IPS-18a (cell line): Measurements from ENCODE around the gene ZNHIT2.

Experiments
- H3K27ac ChIP-seq: one replicate; pipeline ENCODE4 v1.5.1; 2013; ENCODE audit warnings: low read length
- H3K27me3 ChIP-seq: one replicate; pipeline ENCODE4 v1.6.1; 2013; ENCODE audit warnings: mild to moderate bottlenecking, low read length; ENCODE audit not compliant: control insufficient read depth, insufficient read depth
- H3K36me3 ChIP-seq: one replicate; pipeline ENCODE4 v1.6.1; 2013; ENCODE audit warnings: low read depth, low read length; ENCODE audit not compliant: control insufficient read depth
- H3K4me1 ChIP-seq: one replicate; pipeline ENCODE4 v1.6.1; 2013; ENCODE audit warnings: low read depth, low read length; ENCODE audit not compliant: control insufficient read depth
- H3K4me3 ChIP-seq: one replicate; pipeline ENCODE4 v1.5.1; 2013; ENCODE audit warnings: low read length
- H3K9ac ChIP-seq: one replicate; pipeline ENCODE4 v1.6.1; 2013; ENCODE audit warnings: mild to moderate bottlenecking, low read length, moderate library complexity
- H3K9me3 ChIP-seq: one replicate; pipeline ENCODE4 v1.6.1; 2013; ENCODE audit warnings: low read depth, low read length; ENCODE audit not compliant: control insufficient read depth

ZNHIT2 gene

GRCh38 chr11:65132988-65133700, 15.6 kb upstream of the ZNHIT2 start:
- Histone ChIP-seq H3K4me1 (peaks cover 4% of the 10 kb centered on the region), H3K9me3 (no peaks in the 10 kb centered on the region), H3K4me3 (peak overlapping the region; percentile 91), H3K9ac (no peak overlapping the region), H3K27me3 (no peaks in the 10 kb centered on the region), H3K27ac (no peak overlapping the region), H3K36me3 (peaks cover 28% of the 10 kb centered on the region)

GRCh38 chr11:65132238-65132987, 14.9 kb upstream of the ZNHIT2 start:
- Histone ChIP-seq H3K27ac (no peak overlapping the region), H3K4me1 (peaks cover 4% of the 10 kb centered on the region), H3K27me3 (no peaks in the 10 kb centered on the region), H3K4me3 (no peak overlapping the region), H3K9ac (no peak overlapping the region), H3K9me3 (no peaks in the 10 kb centered on the region), H3K36me3 (peaks cover 28% of the 10 kb centered on the region)

- Histone ChIP-seq H3K36me3 (peaks cover 31% of the 10 kb centered on the region), H3K4me3 (no peak overlapping the region)
Measured at GRCh38 chr11:65131895-65132237, 14.4 kb upstream of the ZNHIT2 start.

GRCh38 chr11:65131417-65131776, 13.9 kb upstream of the ZNHIT2 start:
- no peak overlapping the region for H3K9ac ChIP-seq
- H3K9me3 ChIP-seq = no peaks in the 10 kb centered on the region
- H3K27ac ChIP-seq = no peak overlapping the region
- H3K27me3 ChIP-seq = no peaks in the 10 kb centered on the region
- no peak overlapping the region for H3K4me3 ChIP-seq
- H3K4me1 ChIP-seq = peaks cover 4% of the 10 kb centered on the region
- H3K36me3 ChIP-seq = peaks cover 35% of the 10 kb centered on the region

More at GRCh38 chr11:65131895-65132237, 14.4 kb upstream of the ZNHIT2 start:
- Histone ChIP-seq H3K9ac (no peak overlapping the region), H3K4me1 (peaks cover 4% of the 10 kb centered on the region), H3K27ac (no peak overlapping the region), H3K27me3 (no peaks in the 10 kb centered on the region), H3K9me3 (no peaks in the 10 kb centered on the region)

- no peak overlapping the region for H3K4me3 ChIP-seq
- no peaks in the 10 kb centered on the region for H3K27me3 ChIP-seq
- no peaks in the 10 kb centered on the region for H3K9me3 ChIP-seq
- H3K9ac ChIP-seq = no peak overlapping the region
- H3K36me3 ChIP-seq = peaks cover 41% of the 10 kb centered on the region
- H3K27ac ChIP-seq = no peak overlapping the region
- peaks cover under 1% of the 10 kb centered on the region for H3K4me1 ChIP-seq
Measured at GRCh38 chr11:65130631-65131416, 13.3 kb upstream of the ZNHIT2 start.

GRCh38 chr11:65129649-65130441, 12.3 kb upstream of the ZNHIT2 start:
- no peak overlapping the region for H3K27ac ChIP-seq

GRCh38 chr11:65128182-65129145, 11.0 kb upstream of the ZNHIT2 start:
- Histone ChIP-seq H3K9me3 (no peaks in the 10 kb centered on the region), H3K27me3 (no peaks in the 10 kb centered on the region), H3K36me3 (peaks cover 55% of the 10 kb centered on the region), H3K27ac (no peak overlapping the region), H3K4me1 (no peaks in the 10 kb centered on the region), H3K9ac (no peak overlapping the region), H3K4me3 (no peak overlapping the region)

More at GRCh38 chr11:65129649-65130441, 12.3 kb upstream of the ZNHIT2 start:
- Histone ChIP-seq H3K4me3 (no peak overlapping the region), H3K27me3 (no peaks in the 10 kb centered on the region), H3K4me1 (no peaks in the 10 kb centered on the region), H3K9me3 (no peaks in the 10 kb centered on the region), H3K9ac (no peak overlapping the region), H3K36me3 (peaks cover 50% of the 10 kb centered on the region)

GRCh38 chr11:65127473-65128181, 10.1 kb upstream of the ZNHIT2 start:
- no peak overlapping the region for H3K9ac ChIP-seq
- H3K36me3 ChIP-seq = peaks cover 55% of the 10 kb centered on the region
- peaks cover 3% of the 10 kb centered on the region for H3K4me1 ChIP-seq
- no peaks in the 10 kb centered on the region for H3K27me3 ChIP-seq
- no peak overlapping the region for H3K4me3 ChIP-seq
- no peaks in the 10 kb centered on the region for H3K9me3 ChIP-seq
- H3K27ac ChIP-seq = no peak overlapping the region

GRCh38 chr11:65126624-65127274, 9.2 kb upstream of the ZNHIT2 start:
- Histone ChIP-seq H3K4me1 (peaks cover 3% of the 10 kb centered on the region), H3K36me3 (peaks cover 52% of the 10 kb centered on the region), H3K9me3 (no peaks in the 10 kb centered on the region), H3K9ac (no peak overlapping the region), H3K27ac (no peak overlapping the region), H3K4me3 (no peak overlapping the region), H3K27me3 (no peaks in the 10 kb centered on the region)
